ENCODE data around the gene RNF38.

GRCh38 chr9:36306471-36307306, 93.4 kb downstream of the RNF38 start:
- TF ChIP-seq CTCF (IDR thresholded peaks at IDR 0.05), result no peak
- TF ChIP-seq POLR2AphosphoS5 (IDR thresholded peaks at IDR 0.05; ENCODE audit: insufficient read depth in 1 of 2, low read depth in 1 of 2), result no peak
- no peak for TF ChIP-seq POLR2A (IDR thresholded peaks at IDR 0.05)

All from vagina (tissue), 2 donors.